KMS-11 (cell line): ENCODE results near the gene EYA3.

ENCODE experiments used
- H2AFZ ChIP-seq: fragments of 200-600 bp; sonication (generic); 2 replicates; pipeline ENCODE4 v1.6.1; 2016; ENCODE audit warnings: antibody characterized with exemption, mixed run types, low read depth
- H3K27ac ChIP-seq: fragments of 200-600 bp; sonication (generic); 2 replicates; pipeline ENCODE4 v1.6.1; 2016; ENCODE audit warnings: mild to moderate bottlenecking, mixed run types
- H3K27me3 ChIP-seq: fragments of 200-600 bp; sonication (generic); 2 replicates; pipeline ENCODE4 v1.6.1; 2017; ENCODE audit warnings: mild to moderate bottlenecking, low read depth, mixed run types, moderate library complexity; ENCODE audit not compliant: insufficient read depth
- H3K36me3 ChIP-seq: fragments of 200-600 bp; sonication (generic); 2 replicates; pipeline ENCODE4 v1.6.1; 2017; ENCODE audit warnings: mild to moderate bottlenecking, mixed run types; ENCODE audit not compliant: insufficient read depth
- H3K4me1 ChIP-seq: fragments of 200-600 bp; sonication (generic); 2 replicates; pipeline ENCODE4 v1.6.1; 2016; ENCODE audit warnings: mild to moderate bottlenecking, low read depth, mixed run types; ENCODE audit not compliant: poor library complexity, severe bottlenecking
- H3K4me2 ChIP-seq: fragments of 200-600 bp; sonication (generic); 2 replicates; pipeline ENCODE4 v1.7.0; 2016; ENCODE audit warnings: mild to moderate bottlenecking, mixed run types
- H3K4me3 ChIP-seq: fragments of 200-600 bp; sonication (generic); IDR thresholded peaks from 2 replicates; pipeline ENCODE4 v1.6.1; 2017; ENCODE audit warnings: low read depth, low read length, mixed read lengths; ENCODE audit not compliant: insufficient read depth
- H3K79me2 ChIP-seq: fragments of 200-600 bp; sonication (generic); 2 replicates; pipeline ENCODE4 v1.6.1; 2016; ENCODE audit warnings: low read depth, mixed run types; ENCODE audit not compliant: insufficient read depth
- H3K9ac ChIP-seq: fragments of 200-600 bp; sonication (generic); 2 replicates; pipeline ENCODE4 v1.6.1; 2016; ENCODE audit warnings: mild to moderate bottlenecking, mixed run types
- H4K20me1 ChIP-seq: fragments of 200-600 bp; sonication (generic); 2 replicates; pipeline ENCODE4 v1.6.1; 2016; ENCODE audit warnings: mild to moderate bottlenecking, mixed run types; ENCODE audit not compliant: insufficient read depth
- TF ChIP-seq, protein P1 (sequence below): fragments of 200-600 bp; sonication (generic); conservative IDR thresholded peaks from 2 replicates; pipeline ENCODE4 v1.6.1; 2017; ENCODE audit warnings: low read depth, mild to moderate bottlenecking, antibody characterized with exemption, low read length, moderate library complexity, mixed read lengths

The EYA3 gene

DNA sequence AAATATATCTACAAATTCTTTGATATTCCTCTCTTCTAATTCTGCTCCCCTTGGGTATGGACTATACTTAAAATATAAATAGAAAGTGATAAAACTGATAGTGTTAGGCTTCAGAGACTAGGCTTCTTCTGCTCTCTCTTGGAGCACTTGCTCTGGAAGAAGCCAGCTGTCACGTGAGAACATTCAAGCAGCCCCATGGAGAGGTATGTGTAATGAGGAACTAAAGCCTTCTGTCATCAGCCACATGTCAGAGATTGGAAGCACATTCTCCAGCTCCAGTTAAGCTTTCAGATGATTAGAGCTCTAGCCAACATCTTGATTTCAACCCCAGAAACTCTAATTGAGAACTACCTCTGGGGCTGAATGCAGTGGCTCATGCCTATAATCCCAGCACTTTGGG lies 94.3 kb downstream of the EYA3 start:
- no peak overlapping the region for H3K9ac ChIP-seq

DNA sequence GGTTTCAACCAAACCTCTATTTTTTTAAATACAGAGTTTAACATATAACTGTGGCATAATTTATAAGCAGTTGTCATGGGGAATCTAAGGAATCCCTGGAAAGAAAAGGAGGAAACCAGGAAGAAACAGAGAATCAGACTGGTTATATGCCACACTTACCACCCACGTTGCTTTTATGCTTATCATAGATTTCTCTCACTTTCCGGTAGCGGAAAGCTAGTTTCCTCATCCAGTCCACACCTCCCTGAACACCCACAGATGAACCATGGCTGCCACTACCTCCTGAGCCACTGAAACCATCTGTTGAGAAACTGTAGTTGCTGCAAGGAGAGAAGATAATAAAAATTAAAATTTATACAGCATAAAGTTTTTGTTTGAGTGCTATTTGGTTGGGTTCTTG lies 95.2 kb downstream of the EYA3 start:
- Histone ChIP-seq H3K27me3 (no peaks in the 10 kb centered on the region), H3K4me2 (no peak overlapping the region), H3K27ac (no peak overlapping the region), H2AFZ (no peak overlapping the region), H3K4me1 (peaks cover 10% of the 10 kb centered on the region), H3K36me3 (peaks cover 13% of the 10 kb centered on the region; the same call in 1 of the 2 replicates), H3K79me2 (no peaks in the 10 kb centered on the region), H4K20me1 (no peaks in the 10 kb centered on the region), H3K9ac (no peak overlapping the region), H3K4me3 (no peak overlapping the region)
- TF ChIP-seq, protein P1, sequence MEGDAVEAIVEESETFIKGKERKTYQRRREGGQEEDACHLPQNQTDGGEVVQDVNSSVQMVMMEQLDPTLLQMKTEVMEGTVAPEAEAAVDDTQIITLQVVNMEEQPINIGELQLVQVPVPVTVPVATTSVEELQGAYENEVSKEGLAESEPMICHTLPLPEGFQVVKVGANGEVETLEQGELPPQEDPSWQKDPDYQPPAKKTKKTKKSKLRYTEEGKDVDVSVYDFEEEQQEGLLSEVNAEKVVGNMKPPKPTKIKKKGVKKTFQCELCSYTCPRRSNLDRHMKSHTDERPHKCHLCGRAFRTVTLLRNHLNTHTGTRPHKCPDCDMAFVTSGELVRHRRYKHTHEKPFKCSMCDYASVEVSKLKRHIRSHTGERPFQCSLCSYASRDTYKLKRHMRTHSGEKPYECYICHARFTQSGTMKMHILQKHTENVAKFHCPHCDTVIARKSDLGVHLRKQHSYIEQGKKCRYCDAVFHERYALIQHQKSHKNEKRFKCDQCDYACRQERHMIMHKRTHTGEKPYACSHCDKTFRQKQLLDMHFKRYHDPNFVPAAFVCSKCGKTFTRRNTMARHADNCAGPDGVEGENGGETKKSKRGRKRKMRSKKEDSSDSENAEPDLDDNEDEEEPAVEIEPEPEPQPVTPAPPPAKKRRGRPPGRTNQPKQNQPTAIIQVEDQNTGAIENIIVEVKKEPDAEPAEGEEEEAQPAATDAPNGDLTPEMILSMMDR = no peak

More for the DNA sequence above, 94.3 kb downstream of the EYA3 start:
- Histone ChIP-seq H3K4me2 (no peak overlapping the region), H3K27me3 (no peaks in the 10 kb centered on the region), H3K4me3 (no peak overlapping the region), H3K79me2 (no peaks in the 10 kb centered on the region), H3K4me1 (peaks cover 10% of the 10 kb centered on the region), H4K20me1 (no peaks in the 10 kb centered on the region), H2AFZ (no peak overlapping the region), H3K27ac (no peak overlapping the region), H3K36me3 (peaks cover 7% of the 10 kb centered on the region; the same call in 1 of the 2 replicates)
- TF ChIP-seq, protein P1 = no peak

GRCh38 chr1:27992276-27992675 lies 96.1 kb downstream of the EYA3 start:
- no peak overlapping the region for H2AFZ ChIP-seq
- no peak overlapping the region for H3K9ac ChIP-seq
- H3K36me3 ChIP-seq = peaks cover 13% of the 10 kb centered on the region; the same call in 1 of the 2 replicates
- H3K4me2 ChIP-seq = no peak overlapping the region
- H3K4me3 ChIP-seq = no peak overlapping the region
- TF ChIP-seq, protein P1 = no peak
- H3K4me1 ChIP-seq = peaks cover 10% of the 10 kb centered on the region
- no peak overlapping the region for H3K27ac ChIP-seq
- H3K79me2 ChIP-seq = no peaks in the 10 kb centered on the region
- H4K20me1 ChIP-seq = no peaks in the 10 kb centered on the region
- no peaks in the 10 kb centered on the region for H3K27me3 ChIP-seq

DNA sequence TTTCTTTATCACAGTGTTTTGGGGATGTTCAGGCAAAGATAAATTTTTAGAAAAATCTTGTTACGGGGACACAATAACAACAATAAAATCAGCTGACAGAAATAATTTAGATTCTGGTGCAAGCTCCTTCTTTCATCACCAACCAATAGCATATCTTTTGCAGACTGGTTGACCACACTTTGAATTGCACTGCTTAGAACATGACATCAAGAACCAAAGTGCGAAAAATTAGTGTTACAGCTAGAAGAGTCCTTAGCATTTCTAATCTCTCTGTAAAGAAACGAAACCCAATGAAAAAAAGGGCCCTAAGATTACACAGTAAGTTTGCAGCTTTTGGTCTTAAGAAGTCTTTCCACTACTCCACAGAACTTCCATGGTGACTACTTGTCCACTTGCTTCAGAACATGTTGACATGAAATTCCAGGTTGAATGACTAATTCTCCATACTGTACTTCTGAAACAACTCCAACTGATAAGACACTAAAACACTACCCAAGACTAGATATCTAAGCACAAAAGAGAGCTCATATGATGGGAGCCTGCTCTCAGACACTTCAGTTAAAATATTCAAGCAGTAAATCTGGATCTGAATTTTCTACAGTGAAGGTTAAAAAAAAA lies 97.4 kb downstream of the EYA3 start:
- Histone ChIP-seq H3K4me3 (no peak overlapping the region), H3K27ac (no peak overlapping the region), H4K20me1 (no peaks in the 10 kb centered on the region), H2AFZ (no peak overlapping the region), H3K79me2 (no peaks in the 10 kb centered on the region), H3K9ac (no peak overlapping the region), H3K27me3 (no peaks in the 10 kb centered on the region), H3K4me2 (no peak overlapping the region), H3K4me1 (no peaks in the 10 kb centered on the region), H3K36me3 (peaks cover 8% of the 10 kb centered on the region; the same call in 1 of the 2 replicates)
- TF ChIP-seq, protein P1 = no peak
